HG03565 (cell line): Measurements from ENCODE around the gene TBX5.

Experiments used
- ATAC-seq: cut with Tn5 transposase; IDR thresholded peaks from one replicate; pipeline ENCODE4 v1.9.1; 2021; ENCODE audit warnings: mild to moderate bottlenecking, moderate library complexity; ENCODE audit not compliant: unreplicated experiment

The TBX5 gene

GRCh38 chr12:114431902-114432301 is 26.0 kb upstream of the TBX5 start:
- no peak for ATAC-seq

- ATAC-seq: no peak
These were observed 24.4 kb upstream of the TBX5 start for GRCh38 chr12:114430306-114430705.

GRCh38 chr12:114425031-114425626 is 19.2 kb upstream of the TBX5 start:
- ATAC-seq: no peak

GRCh38 chr12:114420944-114421335 is 15.0 kb upstream of the TBX5 start:
- ATAC-seq: no peak

- ATAC-seq: no peak
These were observed 14.4 kb upstream of the TBX5 start for GRCh38 chr12:114420182-114420943.

- no peak for ATAC-seq
These were observed 10.1 kb upstream of the TBX5 start for GRCh38 chr12:114416028-114416427.

- ATAC-seq: no peak
These were observed 9.6 kb upstream of the TBX5 start for GRCh38 chr12:114415525-114415868.

- no peak for ATAC-seq
These were observed 9.1 kb upstream of the TBX5 start for GRCh38 chr12:114414866-114415524.

GRCh38 chr12:114414031-114414865 is 8.3 kb upstream of the TBX5 start:
- no peak for ATAC-seq

GRCh38 chr12:114412825-114413749 is 7.1 kb upstream of the TBX5 start:
- no peak for ATAC-seq

GRCh38 chr12:114412307-114412706 is 6.4 kb upstream of the TBX5 start:
- ATAC-seq: no peak

- ATAC-seq: no peak
These were observed 5.3 kb upstream of the TBX5 start for GRCh38 chr12:114411071-114411837.

- ATAC-seq: no peak
These were observed 4.1 kb upstream of the TBX5 start for GRCh38 chr12:114409852-114410600.

- no peak for ATAC-seq
These were observed 3.2 kb upstream of the TBX5 start for GRCh38 chr12:114408886-114409851.

- no peak for ATAC-seq
These were observed 2.5 kb upstream of the TBX5 start for GRCh38 chr12:114408471-114408885.

- ATAC-seq: no peak
These were observed 2.0 kb upstream of the TBX5 start for GRCh38 chr12:114407842-114408411.
